Measurements from ENCODE around the gene TCF23. TPM values are rescaled to one million over a fixed set of nuclear protein-coding genes. Genes with fewer than 3 reads are reported as not detected.

TCF23 gene
- total and polyA plus RNA-seq, 4 donors, result under 0.01 to 0.05 (median 0.02) TPM; not detected in 1

- Histone ChIP-seq H3K27ac (ENCODE audit: low read depth in 1 of 2, low read length in 2 of 2) (peak overlapping the region in 1 of 2 donors; percentile 92), H3K27me3 (ENCODE audit: control insufficient read depth in 4 of 4, insufficient read depth in 4 of 4, low read length in 3 of 4) (no peaks in the 10 kb centered on the region), H3K9ac (ENCODE audit: low read depth in 1 of 2, low read length in 2 of 2) (peak overlapping the region; percentile 59 to 92), H3K9me3 (ENCODE audit: control insufficient read depth in 4 of 4, low read length in 3 of 4) (no peaks in the 10 kb centered on the region), H3K36me3 (ENCODE audit: control insufficient read depth in 4 of 4, insufficient read depth in 3 of 4, low read depth in 1 of 4, low read length in 3 of 4) (peaks cover 13 to 32% (median 24%) of the 10 kb centered on the region in 4 donors), H3K4me1 (ENCODE audit: control insufficient read depth in 4 of 4, insufficient read depth in 4 of 4, low read length in 3 of 4) (peaks cover 3 to 12% (median 10%) of the 10 kb centered on the region in 4 donors), H3K4me3 (ENCODE audit: low read depth in 1 of 3, low read length in 3 of 3) (peak overlapping the region; percentile 89 to 93 (median 92))
- peak; percentile 65 for TF ChIP-seq YY1 (IDR thresholded peaks at IDR 0.05)
- TF ChIP-seq RAD21 (IDR thresholded peaks at IDR 0.05), result peak in 1 of 2 donors; percentile 29
- TF ChIP-seq EGR1 (IDR thresholded peaks at IDR 0.05; ENCODE audit: low read depth in 2 of 2), result no peak
- no peak for TF ChIP-seq HNF4A (conservative IDR thresholded peaks at IDR 0.05)
- TF ChIP-seq RXRA (IDR thresholded peaks at IDR 0.05), result peak in 1 of 2 donors; percentile 30
- TF ChIP-seq FOXA1 (IDR thresholded peaks at IDR 0.05), result no peak
- TF ChIP-seq TAF1 (conservative IDR thresholded peaks at IDR 0.05), result no peak
- TF ChIP-seq ZBTB33 (IDR thresholded peaks at IDR 0.05), result no peak
- TF ChIP-seq HNF4G (IDR thresholded peaks at IDR 0.05), result no peak
- no peak for TF ChIP-seq REST (IDR thresholded peaks at IDR 0.05)
- no peak for TF ChIP-seq FOXA2 (IDR thresholded peaks at IDR 0.05)
- TF ChIP-seq JUND (IDR thresholded peaks at IDR 0.05), result no peak
- DNase-seq (ENCODE audit: low spot score), result no peak
- 40% methylated on average over 14 of the region's 14 CpGs for WGBS
Observed at GRCh38 chr2:27133195-27133875, 15.5 kb upstream of the TCF23 start.

- TF ChIP-seq FOXA1 (IDR thresholded peaks at IDR 0.05), result no peak
- peak; percentile 7 for TF ChIP-seq CTCF (IDR thresholded peaks at IDR 0.05; ENCODE audit: low read depth, low read length, missing input control)
- no peak for TF ChIP-seq JUND (IDR thresholded peaks at IDR 0.05)
- peak in 1 of 2 donors; percentile 71 for TF ChIP-seq GABPA (IDR thresholded peaks at IDR 0.05 in 1 of 2, conservative IDR thresholded peaks at IDR 0.05 in 1 of 2)
- TF ChIP-seq RAD21 (IDR thresholded peaks at IDR 0.05), result peak in 1 of 2 donors; percentile 52
- H3K4me1 ChIP-seq (ENCODE audit: control insufficient read depth in 4 of 4, insufficient read depth in 4 of 4, low read length in 3 of 4), result peaks cover 3 to 12% (median 10%) of the 10 kb centered on the region in 4 donors
- H3K27ac ChIP-seq (ENCODE audit: low read depth in 1 of 2, low read length in 2 of 2), result peak within 1 kb of the TSS; percentile 85 to 92
- peak within 1 kb of the TSS; percentile 59 to 92 for H3K9ac ChIP-seq (ENCODE audit: low read depth in 1 of 2, low read length in 2 of 2)
- peak within 1 kb of the TSS; percentile 89 to 93 (median 92) for H3K4me3 ChIP-seq (ENCODE audit: low read depth in 1 of 3, low read length in 3 of 3)
- peaks cover 13 to 32% (median 24%) of the 10 kb centered on the region in 4 donors for H3K36me3 ChIP-seq (ENCODE audit: control insufficient read depth in 4 of 4, insufficient read depth in 3 of 4, low read depth in 1 of 4, low read length in 3 of 4)
- under 1% methylated on average over 86 of the region's 86 CpGs for WGBS
- DNase-seq (ENCODE audit: low spot score), result peak; percentile 97
- no peaks in the 10 kb centered on the region for H3K27me3 ChIP-seq (ENCODE audit: control insufficient read depth in 4 of 4, insufficient read depth in 4 of 4, low read length in 3 of 4)
- H3K9me3 ChIP-seq (ENCODE audit: control insufficient read depth in 4 of 4, low read length in 3 of 4), result no peaks in the 10 kb centered on the region
Observed at GRCh38 chr2:27133905-27134780, 14.7 kb upstream of the TCF23 start, which contains the start of gene PREB. Gene PREB (minus strand): TSS chr2:27134636. CDS start chr2:27134421, 215 bp downstream.

All from liver (tissue), 9 donors.